Activated B cell treated with CpG ODN at 0.5 μM for 24 hours (primary cell): Measurements from ENCODE around the gene ZFAND2B. TPM values are rescaled to one million over a fixed set of nuclear protein-coding genes. Genes with fewer than 3 reads are reported as not detected.

ENCODE experiments used
- ATAC-seq: fragments of 200-7000 bp; cut with Tn5 transposase; one replicate; pipeline ENCODE4 v1.10.0; 2021; ENCODE audit warnings: low read depth, mild to moderate bottlenecking, moderate library complexity
- CTCF ChIA-PET: fragments of 350-600 bp; sonication (Branson Sonifier 250); formaldehyde crosslinking; loops from one replicate; lab custom pipeline; 2021; ENCODE audit warnings: antibody characterized with exemption; lab: Charles Lee
- POLR2A ChIA-PET: fragments of 350-600 bp; sonication (Branson Sonifier 250); formaldehyde crosslinking; loops from one replicate; lab custom pipeline; 2021; ENCODE audit warnings: antibody characterized with exemption; lab: Charles Lee
- DNase-seq: peaks from one replicate; pipeline ENCODE4 v3.0.0; 2022
- H3K27ac Mint-ChIP-seq: one replicate; pipeline ENCODE4 v1.8.0; 2020; ENCODE audit warnings: mixed read lengths
- H3K27me3 Mint-ChIP-seq: one replicate; pipeline ENCODE4 v1.8.0; 2021; ENCODE audit warnings: mixed read lengths
- H3K36me3 Mint-ChIP-seq: one replicate; pipeline ENCODE4 v1.8.0; 2021; ENCODE audit warnings: low read depth, mixed read lengths
- H3K4me1 Mint-ChIP-seq: one replicate; pipeline ENCODE4 v1.8.0; 2021; ENCODE audit warnings: mixed read lengths
- H3K4me3 Mint-ChIP-seq: one replicate; pipeline ENCODE4 v1.8.0; 2020; ENCODE audit warnings: mild to moderate bottlenecking, mixed read lengths
- H3K9me3 Mint-ChIP-seq: one replicate; pipeline ENCODE4 v1.8.0; 2020; ENCODE audit warnings: mixed read lengths
- CTCF ChIP-seq: fragments of 200-600 bp; IDR thresholded peaks from one replicate; pipeline ENCODE4 v1.8.0; 2022; ENCODE audit warnings: antibody characterized with exemption, mild to moderate bottlenecking
- intact Hi-C: fragments of 100-400 bp; cut with micrococcal nuclease; formaldehyde crosslinking; loops from one replicate; pipeline ENCODE4 v1.15.1; 2024
- total RNA-seq: library from RNA; stranded (reverse); gene quantifications from 2 replicates; pipeline ENCODE4 v1.2.3, GENCODE V29; 2022

The ZFAND2B gene
- total RNA-seq, 1 donor from 2014 or later: 47.2 TPM

- TF ChIP-seq CTCF: no peak
- no peaks in the 10 kb centered on the region for H3K27me3 Mint-ChIP-seq
- peaks cover 27% of the 10 kb centered on the region for H3K36me3 Mint-ChIP-seq
- POLR2A ChIA-PET: interaction anchor here (0.6 to 2.6 kb wide), 13 partner anchors 16 to 382 kb away, joined by 3 to 11 read pairs (median 4); partner anchors contain the start of genes ABCB6, CNPPD1, DNPEP and ZFAND2B
- no peaks in the 10 kb centered on the region for H3K9me3 Mint-ChIP-seq
- intact Hi-C loops: loop anchor here (1.0 to 5.0 kb wide), 17 partner anchors 12 to 448 kb away; partner anchors contain the start of genes ABCB6, ANKZF1, ATG9A and CNPPD1
- no peak for DNase-seq
- H3K4me3 Mint-ChIP-seq: peak overlapping the region; percentile 96
- H3K4me1 Mint-ChIP-seq: peaks cover 16% of the 10 kb centered on the region
- CTCF ChIA-PET: interaction anchor here (0.6 to 8.3 kb wide), 15 partner anchors 11 to 370 kb away, joined by 3 to 53 read pairs (median 6); partner anchors contain the start of genes CNPPD1, IHH and SLC23A3
- peak overlapping the region; percentile 98 for H3K27ac Mint-ChIP-seq
- no peak for ATAC-seq
Observed at GRCh38 chr2:219159771-219160185, 46.8 kb upstream of the ZFAND2B start.

GRCh38 chr2:219160186-219161017 lies 46.2 kb upstream of the ZFAND2B start, which contains the start of gene NHEJ1:
Gene NHEJ1, minus strand, starts transcription at chr2:219160815. Its CDS starts 2,453 bp downstream, at chr2:219158362.
- Mint-ChIP-seq H3K27me3 (no peaks in the 10 kb centered on the region), H3K27ac (peak within 1 kb of the TSS; percentile 98), H3K36me3 (peaks cover 27% of the 10 kb centered on the region), H3K4me3 (peak within 1 kb of the TSS; percentile 96), H3K4me1 (peaks cover 16% of the 10 kb centered on the region), H3K9me3 (no peaks in the 10 kb centered on the region)
- TF ChIP-seq CTCF: peak; percentile 42
- peak; percentile 87 for ATAC-seq
- POLR2A ChIA-PET: interaction anchor here (0.6 to 2.6 kb wide), 15 partner anchors 15 to 381 kb away, joined by 3 to 11 read pairs (median 4); partner anchors contain the start of genes ABCB6, CNPPD1, DNPEP and ZFAND2B
- CTCF ChIA-PET: interaction anchor here (0.6 to 8.3 kb wide), 13 partner anchors 10 to 369 kb away, joined by 3 to 53 read pairs (median 6); partner anchors contain the start of genes CNPPD1, IHH and SLC23A3
- peak; percentile 96 for DNase-seq
- intact Hi-C loops: loop anchor here (1.0 to 5.0 kb wide), 17 partner anchors 11 to 449 kb away; partner anchors contain the start of genes ABCB6, ANKZF1, ATG9A and CNPPD1

GRCh38 chr2:219161097-219161496 lies 45.5 kb upstream of the ZFAND2B start:
- no peaks in the 10 kb centered on the region for H3K9me3 Mint-ChIP-seq

GRCh38 chr2:219163156-219163555 lies 43.4 kb upstream of the ZFAND2B start:
- no peaks in the 10 kb centered on the region for H3K9me3 Mint-ChIP-seq
- no peak for TF ChIP-seq CTCF
- H3K4me3 Mint-ChIP-seq: no peak overlapping the region
- POLR2A ChIA-PET: no interaction called here
- no peaks in the 10 kb centered on the region for H3K27me3 Mint-ChIP-seq
- ATAC-seq (no peak), DNase-seq (no peak)
- CTCF ChIA-PET: interaction anchor here (1.3 kb wide), 1 partner anchor 132 kb away, joined by 3 read pairs; no protein-coding TSS in a partner anchor
- H3K4me1 Mint-ChIP-seq: peaks cover 16% of the 10 kb centered on the region
- H3K27ac Mint-ChIP-seq: no peak overlapping the region
- H3K36me3 Mint-ChIP-seq: peaks cover 14% of the 10 kb centered on the region
- intact Hi-C loops: loop anchor here (5.0 kb wide), 1 partner anchor 266 kb away; no protein-coding TSS in a partner anchor

More at GRCh38 chr2:219161097-219161496, 45.5 kb upstream of the ZFAND2B start:
- no peaks in the 10 kb centered on the region for H3K27me3 Mint-ChIP-seq
- ChIA-PET POLR2A (interaction anchor here (0.8 to 1.1 kb wide), 3 partner anchors 13 to 57 kb away, joined by 3 read pairs; no protein-coding TSS in a partner anchor), CTCF (interaction anchor here (2.6 kb wide), 1 partner anchor 131 kb away, joined by 6 read pairs; no protein-coding TSS in a partner anchor)
- H3K27ac Mint-ChIP-seq: peak overlapping the region; percentile 98
- no peak for DNase-seq
- H3K4me3 Mint-ChIP-seq: peak overlapping the region; percentile 96
- peaks cover 16% of the 10 kb centered on the region for H3K4me1 Mint-ChIP-seq
- H3K36me3 Mint-ChIP-seq: peaks cover 27% of the 10 kb centered on the region
- ATAC-seq: no peak
- intact Hi-C loops: loop anchor here (2.0 to 5.0 kb wide), 2 partner anchors 58 to 264 kb away; partner anchors contain the start of gene ABCB6
- TF ChIP-seq CTCF: no peak
